HFF-Myc (cell line): ENCODE results near the gene LRMDA.
"Not testable (repeated sequence)": the region's sequence is repeated elsewhere in the genome, so short reads cannot be mapped to it uniquely, and the experiment has no call there.

Experiments
- DNase-seq: peaks from one replicate; pipeline ENCODE4 v3.0.0-alpha.2; 2011; ENCODE audit warnings: low read depth; ENCODE audit errors: extremely low read depth
- H3K4me3 ChIP-seq: replicated peaks from 2 replicates; pipeline ENCODE4 v1.5.1; 2011; ENCODE audit warnings: low read depth, mild to moderate bottlenecking, control low read depth, low read length
- TF ChIP-seq, protein P1 (sequence below): IDR thresholded peaks from 2 replicates; pipeline ENCODE4 v1.5.1; 2012; ENCODE audit warnings: mild to moderate bottlenecking, low read depth, low read length, control low read depth; ENCODE audit errors: missing control alignments

The LRMDA gene

DNA sequence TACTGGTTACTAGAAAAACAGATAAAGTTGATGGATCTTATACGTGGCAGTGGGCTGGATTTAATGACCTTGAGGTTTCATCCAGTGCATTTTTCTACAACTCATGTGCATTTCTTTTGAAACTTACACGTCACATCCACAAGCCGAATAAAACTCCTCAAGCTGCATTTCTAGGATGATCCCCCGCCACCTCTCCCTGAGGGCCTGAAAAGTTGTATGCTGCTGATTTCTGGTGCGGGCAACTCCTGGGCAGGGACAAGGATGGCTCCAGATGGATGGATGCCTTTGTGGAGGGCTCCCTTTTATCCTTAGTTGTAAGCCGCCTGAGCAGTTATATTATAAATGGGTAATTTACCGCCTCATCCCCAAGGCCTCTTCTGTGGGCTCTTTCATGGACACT is 1091.1 kb downstream of the LRMDA start:
- DNase-seq: no peak
- H3K4me3 ChIP-seq: no peak overlapping the region
- TF ChIP-seq, protein P1, sequence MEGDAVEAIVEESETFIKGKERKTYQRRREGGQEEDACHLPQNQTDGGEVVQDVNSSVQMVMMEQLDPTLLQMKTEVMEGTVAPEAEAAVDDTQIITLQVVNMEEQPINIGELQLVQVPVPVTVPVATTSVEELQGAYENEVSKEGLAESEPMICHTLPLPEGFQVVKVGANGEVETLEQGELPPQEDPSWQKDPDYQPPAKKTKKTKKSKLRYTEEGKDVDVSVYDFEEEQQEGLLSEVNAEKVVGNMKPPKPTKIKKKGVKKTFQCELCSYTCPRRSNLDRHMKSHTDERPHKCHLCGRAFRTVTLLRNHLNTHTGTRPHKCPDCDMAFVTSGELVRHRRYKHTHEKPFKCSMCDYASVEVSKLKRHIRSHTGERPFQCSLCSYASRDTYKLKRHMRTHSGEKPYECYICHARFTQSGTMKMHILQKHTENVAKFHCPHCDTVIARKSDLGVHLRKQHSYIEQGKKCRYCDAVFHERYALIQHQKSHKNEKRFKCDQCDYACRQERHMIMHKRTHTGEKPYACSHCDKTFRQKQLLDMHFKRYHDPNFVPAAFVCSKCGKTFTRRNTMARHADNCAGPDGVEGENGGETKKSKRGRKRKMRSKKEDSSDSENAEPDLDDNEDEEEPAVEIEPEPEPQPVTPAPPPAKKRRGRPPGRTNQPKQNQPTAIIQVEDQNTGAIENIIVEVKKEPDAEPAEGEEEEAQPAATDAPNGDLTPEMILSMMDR: no peak

DNA sequence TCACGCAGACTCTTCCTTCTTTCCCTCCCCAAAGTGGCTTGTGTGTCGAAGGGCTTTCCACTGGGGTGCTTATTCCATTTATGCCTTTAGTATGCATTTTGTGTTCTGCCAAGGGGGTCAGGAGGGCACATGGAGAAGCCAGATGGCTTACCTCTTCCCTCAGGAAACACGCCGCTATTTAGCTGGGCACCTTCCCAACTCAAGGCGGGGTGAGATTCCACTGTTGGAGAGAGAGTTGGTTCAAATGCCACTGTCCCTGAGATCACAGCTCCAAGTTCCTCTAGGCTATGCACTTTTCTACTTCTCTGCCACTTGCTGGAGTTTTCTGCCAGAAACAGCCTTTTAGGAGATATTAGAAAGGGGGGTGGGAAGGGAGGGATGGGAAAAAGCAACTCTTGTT is 1091.8 kb downstream of the LRMDA start:
- DNase-seq: no peak
- H3K4me3 ChIP-seq: no peak overlapping the region
- TF ChIP-seq, protein P1: no peak

DNA sequence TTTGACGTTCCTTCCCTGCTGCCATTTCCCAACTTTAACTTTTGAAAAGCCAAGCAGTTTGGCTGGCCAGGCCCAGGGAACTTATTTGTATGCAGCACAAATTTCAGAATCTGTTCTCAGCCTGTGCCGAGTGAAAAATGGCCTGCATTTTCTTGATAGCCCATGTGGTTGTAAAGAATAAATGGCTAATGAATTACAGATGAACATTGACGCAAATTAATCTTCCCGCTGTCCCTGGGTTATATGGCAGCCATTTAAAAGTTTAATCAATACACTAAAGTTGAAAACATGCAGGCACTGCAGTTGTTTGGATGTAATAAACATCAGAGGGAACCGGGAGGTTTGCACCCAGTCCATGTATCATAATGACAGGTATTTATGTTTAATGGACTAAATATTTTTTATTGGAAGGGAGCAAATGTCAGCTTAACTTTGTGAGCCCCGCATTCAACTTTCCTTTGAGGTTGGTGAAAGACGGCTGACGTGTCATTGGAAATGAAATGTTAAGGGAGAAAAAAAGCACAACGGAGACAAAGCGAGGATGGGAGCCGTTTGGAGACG is 1092.4 kb downstream of the LRMDA start:
- H3K4me3 ChIP-seq: no peak overlapping the region
- peak; percentile 33 for DNase-seq
- TF ChIP-seq, protein P1: no peak

DNA sequence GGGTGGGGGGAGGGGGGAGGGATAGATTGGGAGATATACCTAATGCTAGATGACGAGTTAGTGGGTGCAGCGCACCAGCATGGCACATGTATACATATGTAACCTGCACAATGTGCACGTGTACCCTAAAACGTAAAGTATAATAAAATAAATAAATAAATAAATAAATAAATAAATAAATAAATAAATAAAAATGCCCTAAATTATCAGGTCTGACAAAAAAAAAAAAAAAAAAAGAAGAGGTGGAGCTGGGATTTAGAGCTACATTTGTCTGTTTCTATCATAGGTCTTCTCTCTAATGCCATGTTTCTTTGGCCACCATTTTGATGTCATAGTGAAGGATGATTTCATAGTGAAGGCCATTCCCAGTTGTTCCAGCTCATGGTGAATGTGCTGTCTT is 1095.4 kb downstream of the LRMDA start:
- DNase-seq: not testable (repeated sequence)

DNA sequence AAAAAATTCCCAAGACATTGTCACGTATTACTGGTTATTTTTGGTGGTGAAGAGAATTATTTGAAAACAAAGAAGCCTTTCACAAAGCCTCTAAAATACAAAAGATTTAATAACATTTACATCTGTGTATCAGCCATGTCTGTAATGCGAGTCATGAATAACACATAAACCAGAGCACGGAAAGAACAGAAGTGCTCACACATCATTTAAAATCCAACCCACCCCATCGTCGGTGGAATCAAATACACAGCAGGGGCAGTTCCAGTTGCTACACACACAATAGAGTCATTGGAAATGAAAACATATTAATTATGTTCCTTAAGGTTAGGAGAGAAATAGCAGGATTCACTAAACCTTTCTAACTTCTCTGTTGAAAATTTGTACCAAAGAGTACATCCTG is 1108.9 kb downstream of the LRMDA start:
- no peak for DNase-seq
- TF ChIP-seq, protein P1: no peak
- no peak overlapping the region for H3K4me3 ChIP-seq

More for the DNA sequence above, 1095.4 kb downstream of the LRMDA start:
- H3K4me3 ChIP-seq: not testable (repeated sequence)

DNA sequence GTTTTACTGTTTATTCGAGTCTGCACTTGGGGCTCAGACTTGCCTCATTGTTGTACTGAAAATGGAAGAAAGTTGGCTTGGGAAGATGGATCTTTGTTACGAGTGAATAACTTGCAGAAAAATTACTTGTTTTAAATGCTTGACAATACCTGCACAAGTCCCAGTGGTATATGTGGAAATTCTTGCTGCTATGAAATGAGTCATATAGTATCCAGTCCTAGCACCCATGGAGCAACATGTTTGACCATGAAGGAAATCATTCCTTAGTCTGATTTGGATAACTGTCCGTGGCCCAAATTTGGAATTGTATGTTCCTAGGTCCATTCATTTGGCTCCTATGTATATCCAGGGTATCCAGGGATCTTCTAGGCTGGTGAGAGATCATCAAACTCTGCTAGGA is 1109.4 kb downstream of the LRMDA start:
- H3K4me3 ChIP-seq: no peak overlapping the region
- TF ChIP-seq, protein P1: no peak
- no peak for DNase-seq

DNA sequence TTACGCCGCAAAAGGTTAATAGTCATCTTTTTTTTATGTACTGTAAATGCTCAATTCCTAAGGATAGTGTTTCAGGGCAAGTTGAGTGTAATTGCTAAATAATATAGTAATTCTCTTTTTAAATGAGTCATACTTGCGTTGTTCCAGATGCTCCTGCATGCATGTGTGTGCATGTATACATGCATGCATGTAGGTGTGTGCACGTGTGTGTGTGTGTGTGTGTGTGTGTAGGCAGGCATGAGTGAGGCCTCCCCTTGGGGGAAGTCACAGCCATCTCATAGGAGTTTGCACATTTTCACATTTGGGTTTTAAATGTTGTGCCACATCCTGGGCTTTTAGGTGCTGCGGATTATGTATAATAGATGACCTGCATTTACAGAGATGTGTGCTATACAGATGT is 1110.4 kb downstream of the LRMDA start:
- no peak overlapping the region for H3K4me3 ChIP-seq
- TF ChIP-seq, protein P1: no peak

More for the DNA sequence above, 1110.4 kb downstream of the LRMDA start:
- DNase-seq: no peak
